ENCODE data around the gene AGMAT.
"Not testable (repeated sequence)": the region's sequence is repeated elsewhere in the genome, so short reads cannot be mapped to it uniquely, and the experiment has no call there.

The AGMAT gene

GRCh38 chr1:15610167-15610566 is 25.3 kb upstream of the AGMAT start:
- no peak for DNase-seq

GRCh38 chr1:15609631-15610030 is 24.8 kb upstream of the AGMAT start:
- DNase-seq: no peak

GRCh38 chr1:15605398-15606383 is 20.8 kb upstream of the AGMAT start:
- DNase-seq: no peak

GRCh38 chr1:15604400-15604799 is 19.5 kb upstream of the AGMAT start:
- not testable (repeated sequence) for DNase-seq

GRCh38 chr1:15603966-15604282 is 19.1 kb upstream of the AGMAT start:
- not testable (repeated sequence) for DNase-seq

GRCh38 chr1:15603050-15603965 is 18.5 kb upstream of the AGMAT start:
- peak; percentile 79 to 95 (median 90) for DNase-seq

GRCh38 chr1:15598436-15598835 is 13.6 kb upstream of the AGMAT start:
- no peak for DNase-seq

GRCh38 chr1:15595809-15596617 is 11.2 kb upstream of the AGMAT start:
- DNase-seq: no peak

- DNase-seq: no peak
Measured at GRCh38 chr1:15592285-15592684, 7.4 kb upstream of the AGMAT start.

- no peak for DNase-seq
Measured at GRCh38 chr1:15583016-15583706, 1.7 kb downstream of the AGMAT start.

GRCh38 chr1:15579683-15580047 is 5.2 kb downstream of the AGMAT start:
- peak in 1 of 5 donors; percentile 47 for DNase-seq

GRCh38 chr1:15578921-15579682 is 5.7 kb downstream of the AGMAT start:
- DNase-seq: peak in 3 of 5 donors; percentile 6 to 79 (median 21)

GRCh38 chr1:15577691-15578090 is 7.2 kb downstream of the AGMAT start:
- peak in 1 of 5 donors; percentile 51 for DNase-seq

GRCh38 chr1:15575549-15576150 is 9.2 kb downstream of the AGMAT start:
- DNase-seq: no peak

- no peak for DNase-seq
Measured at GRCh38 chr1:15574741-15575140, 10.1 kb downstream of the AGMAT start.

- DNase-seq: no peak
Measured at GRCh38 chr1:15573477-15573876, 11.4 kb downstream of the AGMAT start.

- no peak for DNase-seq
Measured at GRCh38 chr1:15571266-15571665, 13.6 kb downstream of the AGMAT start.

- DNase-seq: no peak
Measured at GRCh38 chr1:15570861-15571260, 14.0 kb downstream of the AGMAT start.

GRCh38 chr1:15568387-15569073 is 16.3 kb downstream of the AGMAT start:
- no peak for DNase-seq

GRCh38 chr1:15559189-15559810 is 25.6 kb downstream of the AGMAT start:
- no peak for DNase-seq
